Fibroblast of lung (primary cell): ENCODE data around the gene GEN1. TPM values are rescaled to one million over a fixed set of nuclear protein-coding genes. Genes with fewer than 3 reads are reported as not detected.
A peak's percentile ranks its signal among the peaks of the same experiment; 100 is the strongest.

Experiments
- DNase-seq, 2 donors: peaks; one replicate each; pipeline versions ENCODE4 v3.0.0 to v3.0.0-alpha.2; 2010; ENCODE audit warnings: low read depth in 2 of 2
- H2AFZ ChIP-seq: 2 replicates; pipeline ENCODE4 v1.5.1; 2012; ENCODE audit warnings: low read length, control low read depth, inconsistent platforms
- H3K27ac ChIP-seq: 2 replicates; pipeline ENCODE4 v1.5.1; 2011; ENCODE audit warnings: low read length, control low read depth; ENCODE audit not compliant: insufficient read depth
- H3K27me3 ChIP-seq: 2 replicates; pipeline ENCODE4 v1.5.1; 2011; ENCODE audit warnings: mild to moderate bottlenecking, low read length; ENCODE audit not compliant: control insufficient read depth, insufficient read depth
- H3K36me3 ChIP-seq: 2 replicates; pipeline ENCODE4 v1.5.1; 2011; ENCODE audit warnings: low read length; ENCODE audit not compliant: control insufficient read depth, insufficient read depth
- H3K4me1 ChIP-seq: 2 replicates; pipeline ENCODE4 v1.5.1; 2011; ENCODE audit warnings: low read length; ENCODE audit not compliant: control insufficient read depth, insufficient read depth; ENCODE audit errors: extremely low read depth
- H3K4me2 ChIP-seq: 2 replicates; pipeline ENCODE4 v1.5.1; 2011; ENCODE audit warnings: low read length, control low read depth; ENCODE audit not compliant: insufficient read depth; ENCODE audit errors: extremely low read depth
- H3K4me3 ChIP-seq, 4 experiments: fragments of 200-600 bp in 1 of 4; sonication (generic) in 1 of 4; replicated peaks in 1 of 4; 2 replicates each; pipeline ENCODE4 v1.5.1; 2011 to 2016; ENCODE audit warnings: low read length in 4 of 4, low read depth in 3 of 4, mild to moderate bottlenecking in 3 of 4, control low read depth in 2 of 4, inconsistent platforms in 1 of 4, mixed read lengths in 1 of 4; ENCODE audit not compliant: insufficient read depth in 1 of 4; ENCODE audit errors: control extremely low read depth in 1 of 4
- H3K79me2 ChIP-seq: 2 replicates; pipeline ENCODE4 v1.5.1; 2012; ENCODE audit warnings: mild to moderate bottlenecking, low read length, inconsistent platforms; ENCODE audit not compliant: control insufficient read depth, insufficient read depth
- H3K9ac ChIP-seq: 2 replicates; pipeline ENCODE4 v1.5.1; 2011; ENCODE audit warnings: mild to moderate bottlenecking, low read length, control low read depth; ENCODE audit not compliant: insufficient read depth
- H3K9me3 ChIP-seq: 2 replicates; pipeline ENCODE4 v1.5.1; 2012; ENCODE audit warnings: low read depth, low read length; ENCODE audit not compliant: control insufficient read depth, insufficient read depth
- H4K20me1 ChIP-seq: 2 replicates; pipeline ENCODE4 v1.5.1; 2011; ENCODE audit warnings: low read length; ENCODE audit not compliant: control insufficient read depth, insufficient read depth; ENCODE audit errors: extremely low read depth
- CTCF ChIP-seq, 2 donors: IDR thresholded peaks in 1 of 2; conservative IDR thresholded peaks in 1 of 2; 1 replicate in 1 of 2; 2 replicates in 1 of 2; pipeline ENCODE4 v1.5.1; 2011 to 2012; ENCODE audit warnings: low read length in 2 of 2, control low read depth in 1 of 2, inconsistent platforms in 1 of 2, low read depth in 1 of 2, mild to moderate bottlenecking in 1 of 2
- EZH2 ChIP-seq: IDR thresholded peaks from 2 replicates; pipeline ENCODE4 v1.5.1; 2012; ENCODE audit warnings: low read length, control low read depth, mild to moderate bottlenecking; ENCODE audit errors: missing control alignments
- polyA plus RNA-seq, 2 donors: library from polyadenylated mRNA; depleted of rRNA in 1 of 2; stranded (reverse) in 1 of 2; unstranded in 1 of 2; fragments of >200 nt; gene quantifications; 2 replicates each; pipeline ENCODE4 v1.2.1, GENCODE V29; 2011 to 2012; ENCODE audit warnings: missing spikeins in 1 of 2
- total RNA-seq: library from RNA; depleted of rRNA; stranded (reverse); fragments of >200 nt; gene quantifications from 2 replicates; pipeline ENCODE4 v1.2.1, GENCODE V29; 2014

The GEN1 gene
- total and polyA plus RNA-seq, 2 donors (not counting 1 experiment from before 2014, with no cell fraction given): 5.0 to 5.6 TPM

- Histone ChIP-seq H3K9ac (no peak overlapping the region), H4K20me1 (no peaks in the 10 kb centered on the region), H3K79me2 (no peaks in the 10 kb centered on the region), H3K4me1 (no peaks in the 10 kb centered on the region), H3K27me3 (no peaks in the 10 kb centered on the region), H3K36me3 (peaks cover 2% of the 10 kb centered on the region), H3K9me3 (no peaks in the 10 kb centered on the region), H2AFZ (no peak overlapping the region), H3K4me2 (no peak overlapping the region), H3K4me3 (no peak overlapping the region), H3K27ac (no peak overlapping the region)
- DNase-seq: no peak
- TF ChIP-seq CTCF (conservative IDR thresholded peaks at IDR 0.05 in 1 of 2, IDR thresholded peaks at IDR 0.05 in 1 of 2; ENCODE audit: low read depth in 1 of 2, low read length in 2 of 2): no peak
- no peak for TF ChIP-seq EZH2
These were observed 20.3 kb upstream of the GEN1 start for GRCh38 chr2:17733599-17733998.

GRCh38 chr2:17735864-17736263 is 18.1 kb upstream of the GEN1 start:
- Histone ChIP-seq H3K27me3 (no peaks in the 10 kb centered on the region), H3K4me1 (no peaks in the 10 kb centered on the region), H3K27ac (no peak overlapping the region), H3K4me3 (no peak overlapping the region), H3K4me2 (no peak overlapping the region), H3K9me3 (no peaks in the 10 kb centered on the region), H2AFZ (no peak overlapping the region), H3K79me2 (no peaks in the 10 kb centered on the region), H4K20me1 (no peaks in the 10 kb centered on the region), H3K9ac (no peak overlapping the region), H3K36me3 (peaks cover 2% of the 10 kb centered on the region)
- TF ChIP-seq CTCF (conservative IDR thresholded peaks at IDR 0.05 in 1 of 2, IDR thresholded peaks at IDR 0.05 in 1 of 2; ENCODE audit: low read depth in 1 of 2, low read length in 2 of 2): no peak
- TF ChIP-seq EZH2: no peak
- DNase-seq: no peak

GRCh38 chr2:17736989-17737388 is 16.9 kb upstream of the GEN1 start:
- H3K79me2 ChIP-seq: no peaks in the 10 kb centered on the region
- no peaks in the 10 kb centered on the region for H3K27me3 ChIP-seq
- no peak overlapping the region for H2AFZ ChIP-seq
- H3K4me3 ChIP-seq: no peak overlapping the region
- H3K9ac ChIP-seq: no peak overlapping the region
- TF ChIP-seq EZH2 (no peak), CTCF (conservative IDR thresholded peaks at IDR 0.05 in 1 of 2, IDR thresholded peaks at IDR 0.05 in 1 of 2; ENCODE audit: low read depth in 1 of 2, low read length in 2 of 2) (no peak)
- H3K36me3 ChIP-seq: peaks cover 2% of the 10 kb centered on the region
- no peaks in the 10 kb centered on the region for H3K9me3 ChIP-seq
- H3K4me2 ChIP-seq: no peak overlapping the region
- DNase-seq: peak in 1 of 2 donors; percentile 84
- H4K20me1 ChIP-seq: no peaks in the 10 kb centered on the region
- no peak overlapping the region for H3K27ac ChIP-seq
- H3K4me1 ChIP-seq: no peaks in the 10 kb centered on the region
